B cell (primary cell): ENCODE measurements around the gene SNIP1. TPM values are rescaled to one million over a fixed set of nuclear protein-coding genes. Genes with fewer than 3 reads are reported as not detected.
"Not testable (repeated sequence)": the region's sequence is repeated elsewhere in the genome, so short reads cannot be mapped to it uniquely, and the experiment has no call there.

Experiments
- ATAC-seq: fragments of 200-7000 bp; cut with Tn5 transposase; one replicate; pipeline ENCODE4 v1.10.0; 2021; ENCODE audit warnings: low read depth, mild to moderate bottlenecking, moderate number of reproducible peaks, moderate library complexity
- CTCF ChIA-PET: fragments of 350-600 bp; sonication (Branson Sonifier 250); formaldehyde crosslinking; loops from one replicate; lab custom pipeline; 2021; ENCODE audit warnings: antibody characterized with exemption, inconsistent platforms; lab: Charles Lee
- POLR2A ChIA-PET: fragments of 350-600 bp; sonication (Branson Sonifier 250); formaldehyde crosslinking; loops from one replicate; lab custom pipeline; 2021; ENCODE audit warnings: antibody characterized with exemption; lab: Charles Lee
- DNase-seq: peaks from one replicate; pipeline ENCODE4 v3.0.0; 2013
- H2AFZ ChIP-seq: 2 replicates; pipeline ENCODE4 v1.6.1; 2012; ENCODE audit warnings: mild to moderate bottlenecking, low read depth, low read length; ENCODE audit not compliant: insufficient read depth, poor library complexity, severe bottlenecking
- H3K27ac ChIP-seq, 2 donors: 1 replicate in 1 of 2; 2 replicates in 1 of 2; pipeline ENCODE4 v1.5.1; 2012 to 2013; ENCODE audit warnings: low read length in 2 of 2, mild to moderate bottlenecking in 2 of 2, moderate library complexity in 1 of 2
- H3K27me3 ChIP-seq, 4 experiments: fragments of 200-600 bp in 1 of 4; sonication (generic) in 1 of 4; replicated peaks in 1 of 4; 1 replicate in 2 of 4; 2 replicates in 2 of 4; pipeline versions ENCODE4 v1.6.1 to v1.7.0; 2013 to 2016; ENCODE audit warnings: low read length in 3 of 4, mild to moderate bottlenecking in 2 of 4, mixed read lengths in 1 of 4, moderate library complexity in 1 of 4; ENCODE audit not compliant: insufficient read depth in 4 of 4, control insufficient read depth in 3 of 4; ENCODE audit errors: control extremely low read depth in 1 of 4
- H3K36me3 ChIP-seq, 2 experiments: replicated peaks in 1 of 2; 1 replicate in 1 of 2; 2 replicates in 1 of 2; pipeline versions ENCODE4 v1.6.1 to v1.7.1; 2013; ENCODE audit warnings: low read length in 1 of 2; ENCODE audit not compliant: insufficient read depth in 2 of 2, control insufficient read depth in 1 of 2; ENCODE audit errors: control extremely low read depth in 1 of 2, extremely low read depth in 1 of 2
- H3K4me1 ChIP-seq, 2 donors: fragments of 200-600 bp in 1 of 2; sonication (generic) in 1 of 2; 1 replicate in 1 of 2; 2 replicates in 1 of 2; pipeline versions ENCODE4 v1.5.1 to v1.6.1; 2013 to 2017; ENCODE audit warnings: low read length in 2 of 2; ENCODE audit not compliant: control insufficient read depth in 2 of 2, insufficient read depth in 2 of 2
- H3K4me2 ChIP-seq: replicated peaks from 2 replicates; pipeline ENCODE3; 2012; ENCODE audit warnings: mild to moderate bottlenecking, low read depth, low read length; ENCODE audit not compliant: poor library complexity, severe bottlenecking
- H3K4me3 ChIP-seq, 5 experiments: fragments of 200-600 bp in 1 of 5; sonication (generic) in 1 of 5; 1 replicate in 3 of 5; 2 replicates in 2 of 5; pipeline versions ENCODE4 v1.5.1 to v1.7.0; 2011 to 2016; ENCODE audit warnings: low read length in 4 of 5, mild to moderate bottlenecking in 4 of 5, low read depth in 2 of 5, control low read depth in 1 of 5, moderate library complexity in 1 of 5; ENCODE audit not compliant: insufficient read depth in 1 of 5; ENCODE audit errors: control extremely low read depth in 1 of 5, extremely low read depth in 1 of 5
- H3K79me2 ChIP-seq: fragments of 200-600 bp; sonication (generic); one replicate; pipeline ENCODE4 v1.6.0; 2016; ENCODE audit warnings: low read length; ENCODE audit not compliant: control insufficient read depth, insufficient read depth
- H3K9ac ChIP-seq: fragments of 200-600 bp; sonication (generic); 2 replicates; pipeline ENCODE4 v1.6.1; 2017; ENCODE audit warnings: mild to moderate bottlenecking, low read length, moderate library complexity
- H3K9me3 ChIP-seq, 3 donors: one replicate each; pipeline versions ENCODE4 v1.6.1 to v1.7.1; 2013; ENCODE audit warnings: low read length in 2 of 3; ENCODE audit not compliant: control insufficient read depth in 2 of 3, insufficient read depth in 1 of 3; ENCODE audit errors: control extremely low read depth in 1 of 3
- H4K20me1 ChIP-seq: 2 replicates; pipeline ENCODE4 v1.6.0; 2012; ENCODE audit warnings: mild to moderate bottlenecking, low read length; ENCODE audit not compliant: insufficient read depth, control insufficient read depth, poor library complexity, severe bottlenecking
- H3K27ac Mint-ChIP-seq: one replicate; pipeline ENCODE4 v1.8.0; 2021; ENCODE audit warnings: mixed read lengths
- H3K27me3 Mint-ChIP-seq: one replicate; pipeline ENCODE4 v1.8.0; 2021; ENCODE audit warnings: mixed read lengths
- H3K4me1 Mint-ChIP-seq: one replicate; pipeline ENCODE4 v1.8.0; 2021; ENCODE audit warnings: mixed read lengths
- H3K4me3 Mint-ChIP-seq: one replicate; pipeline ENCODE4 v1.8.0; 2021; ENCODE audit warnings: mixed read lengths
- H3K9me3 Mint-ChIP-seq: one replicate; pipeline ENCODE4 v1.8.0; 2022; ENCODE audit warnings: mixed read lengths; ENCODE audit not compliant: insufficient read depth
- EZH2 ChIP-seq: IDR thresholded peaks from 2 replicates; pipeline ENCODE4 v1.6.1; 2012; ENCODE audit warnings: borderline replicate concordance, low read depth, mild to moderate bottlenecking, moderate library complexity, low read length; ENCODE audit not compliant: insufficient read depth, poor library complexity, severe bottlenecking
- WGBS: methylation state at CpG from one replicate; pipeline ENCODE4 v1.1.5; 2013; ENCODE audit warnings: missing lambda C conversion rate; ENCODE audit not compliant: insufficient coverage; 5-methylcytosine and 5-hydroxymethylcytosine counted together
- intact Hi-C: fragments of 100-400 bp; cut with micrococcal nuclease; formaldehyde crosslinking; loops from one replicate; pipeline ENCODE4 v1.10.0; 2022
- polyA plus RNA-seq: library from polyadenylated mRNA; depleted of rRNA; stranded (reverse); fragments of >200 nt; gene quantifications from 2 replicates; pipeline ENCODE4 v1.2.3, GENCODE V29; 2012
- total RNA-seq, 2 donors: library from RNA; stranded (reverse); fragments of 120-200 nt in 1 of 2; gene quantifications; 1 replicate in 1 of 2; 2 replicates in 1 of 2; pipeline versions ENCODE4 v1.2.3 to v1.2.4, GENCODE V29; 2013 to 2022
- TF ChIP-seq, protein P1 (sequence below): fragments of 200-600 bp; IDR thresholded peaks from one replicate; pipeline ENCODE4 v1.8.0; 2022; ENCODE audit warnings: antibody characterized with exemption, mild to moderate bottlenecking

Gene SNIP1
- total and polyA plus RNA-seq, 2 donors (not counting 1 experiment from before 2014, with no cell fraction given), result 6.0 to 45.0 TPM

DNA sequence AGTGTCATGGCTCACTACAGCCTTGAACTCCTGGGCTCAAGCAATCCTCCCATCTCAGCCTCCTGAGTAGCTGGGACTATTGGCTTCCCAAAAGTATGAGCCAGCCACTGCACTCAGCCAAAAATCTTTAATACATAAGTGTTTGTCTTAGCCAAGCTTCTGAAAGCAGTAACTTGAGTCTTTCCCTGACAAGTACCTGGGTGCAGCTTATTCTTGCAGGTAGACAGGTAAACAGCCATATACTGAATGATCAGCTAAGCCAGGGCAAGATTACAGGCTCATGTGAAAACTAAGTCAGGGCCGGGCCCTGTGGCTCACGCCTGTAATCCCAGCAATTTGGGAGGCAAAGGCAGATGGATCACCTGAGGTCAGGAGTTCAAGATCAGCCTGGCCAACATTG is 47.4 kb downstream of the SNIP1 start:
- H3K27ac Mint-ChIP-seq, result no peak overlapping the region
- CTCF ChIA-PET, result interaction anchor here (0.6 to 2.2 kb wide), 4 partner anchors 17 to 52 kb away, joined by 3 to 7 read pairs (median 6); no protein-coding TSS in a partner anchor

DNA sequence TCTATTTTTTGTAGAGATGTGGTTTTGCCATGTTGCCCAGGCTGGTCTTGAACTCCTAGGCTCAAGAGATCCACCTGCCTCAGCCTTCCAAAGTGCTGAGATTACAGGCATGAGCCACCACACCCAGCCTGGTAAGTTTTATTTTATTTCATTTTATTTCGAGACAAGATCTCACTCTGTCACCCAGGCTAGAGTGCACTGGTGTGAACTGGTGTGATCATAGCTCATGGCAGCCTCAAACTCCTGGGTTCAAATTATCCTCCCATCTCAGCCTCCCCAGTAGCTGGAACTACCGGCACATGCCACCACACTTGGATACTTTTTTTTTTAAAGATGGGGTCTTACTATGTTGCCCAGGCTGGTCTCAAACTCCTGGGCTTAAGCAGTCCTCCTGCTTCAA is 51.3 kb downstream of the SNIP1 start:
- H3K79me2 ChIP-seq, result peaks cover 54% of the 10 kb centered on the region
- ATAC-seq, POLR2A ChIA-PET, DNase-seq, intact Hi-C loops, H4K20me1 ChIP-seq, H3K27ac ChIP-seq, H2AFZ ChIP-seq, H3K27ac Mint-ChIP-seq, H3K4me2 ChIP-seq, H3K4me3 Mint-ChIP-seq, H3K9me3 Mint-ChIP-seq, H3K4me1 Mint-ChIP-seq, H3K9ac ChIP-seq, H3K27me3 Mint-ChIP-seq, H3K4me3 ChIP-seq, H3K27me3 ChIP-seq, H3K9me3 ChIP-seq: not testable (repeated sequence)
- H3K4me1 ChIP-seq, result peaks cover 9 to 10% of the 10 kb centered on the region in 2 donors
- 100% methylated on average over 1 of the region's 2 CpGs for WGBS
- CTCF ChIA-PET, result interaction anchor here (1.1 to 4.6 kb wide), 3 partner anchors 11 to 53 kb away, joined by 5 to 18 read pairs (median 10); partner anchors contain the start of gene MEAF6
- H3K36me3 ChIP-seq, result peaks cover 3 to 62% of the 10 kb centered on the region in 2 experiments

More for the DNA sequence above, 47.4 kb downstream of the SNIP1 start:
- Histone ChIP-seq H3K79me2 (peaks cover 62% of the 10 kb centered on the region), H4K20me1 (peaks cover 9% of the 10 kb centered on the region), H3K36me3 (peaks cover 8 to 43% of the 10 kb centered on the region in 2 experiments), H3K4me2 (no peak overlapping the region), H2AFZ (no peak overlapping the region), H3K4me1 (peaks cover 14 to 15% of the 10 kb centered on the region in 2 donors), H3K4me3 (no peak overlapping the region), H3K9me3 (no peaks in the 10 kb centered on the region), H3K9ac (no peak overlapping the region), H3K27ac (no peak overlapping the region), H3K27me3 (no peaks in the 10 kb centered on the region)
- ATAC-seq (no peak), DNase-seq (no peak)
- no peaks in the 10 kb centered on the region for H3K9me3 Mint-ChIP-seq
- TF ChIP-seq EZH2, result no peak
- TF ChIP-seq, protein P1, sequence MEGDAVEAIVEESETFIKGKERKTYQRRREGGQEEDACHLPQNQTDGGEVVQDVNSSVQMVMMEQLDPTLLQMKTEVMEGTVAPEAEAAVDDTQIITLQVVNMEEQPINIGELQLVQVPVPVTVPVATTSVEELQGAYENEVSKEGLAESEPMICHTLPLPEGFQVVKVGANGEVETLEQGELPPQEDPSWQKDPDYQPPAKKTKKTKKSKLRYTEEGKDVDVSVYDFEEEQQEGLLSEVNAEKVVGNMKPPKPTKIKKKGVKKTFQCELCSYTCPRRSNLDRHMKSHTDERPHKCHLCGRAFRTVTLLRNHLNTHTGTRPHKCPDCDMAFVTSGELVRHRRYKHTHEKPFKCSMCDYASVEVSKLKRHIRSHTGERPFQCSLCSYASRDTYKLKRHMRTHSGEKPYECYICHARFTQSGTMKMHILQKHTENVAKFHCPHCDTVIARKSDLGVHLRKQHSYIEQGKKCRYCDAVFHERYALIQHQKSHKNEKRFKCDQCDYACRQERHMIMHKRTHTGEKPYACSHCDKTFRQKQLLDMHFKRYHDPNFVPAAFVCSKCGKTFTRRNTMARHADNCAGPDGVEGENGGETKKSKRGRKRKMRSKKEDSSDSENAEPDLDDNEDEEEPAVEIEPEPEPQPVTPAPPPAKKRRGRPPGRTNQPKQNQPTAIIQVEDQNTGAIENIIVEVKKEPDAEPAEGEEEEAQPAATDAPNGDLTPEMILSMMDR, result no peak
- peaks cover 25% of the 10 kb centered on the region for H3K4me1 Mint-ChIP-seq
- POLR2A ChIA-PET, result no interaction called here
- 100% methylated on average over 2 of the region's 2 CpGs for WGBS
- H3K27me3 Mint-ChIP-seq, result no peaks in the 10 kb centered on the region
- intact Hi-C loops, result no loop called here
- H3K4me3 Mint-ChIP-seq, result no peak overlapping the region
